HepG2 (cell line): ENCODE results near the gene FUOM. TPM values are rescaled to one million over a fixed set of nuclear protein-coding genes. Genes with fewer than 3 reads are reported as not detected.

Source experiments
- ATAD3A ChIP-seq: sonication (generic); formaldehyde crosslinking; IDR thresholded peaks from 2 replicates; pipeline ENCODE4 v1.4.0; 2020; ENCODE audit warnings: missing genetic modification reagents
- BORCS8-MEF2B ChIP-seq: sonication (generic); formaldehyde crosslinking; IDR thresholded peaks from 2 replicates; pipeline ENCODE4 v1.8.0; 2022; ENCODE audit warnings: mild to moderate bottlenecking, missing genetic modification reagents
- FOXC1 ChIP-seq: sonication (generic); formaldehyde crosslinking; IDR thresholded peaks from 2 replicates; pipeline ENCODE4 v1.8.0; 2022; ENCODE audit warnings: mild to moderate bottlenecking, missing genetic modification reagents, borderline replicate concordance
- HNRNPK ChIP-seq: fragments of 200-400 bp; formaldehyde crosslinking; IDR thresholded peaks from 2 replicates; pipeline ENCODE4 v1.6.1; 2018; ENCODE audit warnings: low read length, low read depth, moderate library complexity, mild to moderate bottlenecking; ENCODE audit not compliant: poor library complexity, severe bottlenecking
- JUN ChIP-seq: sonication (generic); formaldehyde crosslinking; IDR thresholded peaks from 2 replicates; pipeline ENCODE4 v1.4.0; 2020; ENCODE audit warnings: mild to moderate bottlenecking, missing genetic modification reagents
- KLF12 ChIP-seq: sonication (generic); formaldehyde crosslinking; IDR thresholded peaks from 2 replicates; pipeline ENCODE4 v1.4.0; 2020; ENCODE audit warnings: missing genetic modification reagents, borderline replicate concordance
- KMT2A ChIP-seq: sonication (generic); formaldehyde crosslinking; IDR thresholded peaks from 2 replicates; pipeline ENCODE4 v1.4.0; 2020; ENCODE audit warnings: missing genetic modification reagents
- NFKB2 ChIP-seq: sonication (generic); formaldehyde crosslinking; IDR thresholded peaks from 2 replicates; pipeline ENCODE4 v1.4.0; 2020; ENCODE audit warnings: missing genetic modification reagents, borderline replicate concordance
- NPAS2 ChIP-seq: sonication (generic); formaldehyde crosslinking; IDR thresholded peaks from 2 replicates; pipeline ENCODE4 v1.8.0; 2022; ENCODE audit warnings: mild to moderate bottlenecking, missing genetic modification reagents, borderline replicate concordance
- SRY ChIP-seq: sonication (generic); formaldehyde crosslinking; IDR thresholded peaks from 2 replicates; pipeline ENCODE4 v1.8.0; 2022; ENCODE audit warnings: mild to moderate bottlenecking, missing genetic modification reagents
- ZMYM3 ChIP-seq: sonication (generic); formaldehyde crosslinking; IDR thresholded peaks from 2 replicates; pipeline ENCODE4 v1.5.1; 2020; ENCODE audit warnings: mild to moderate bottlenecking, missing genetic modification reagents
- ZNF234 ChIP-seq: sonication (generic); formaldehyde crosslinking; conservative IDR thresholded peaks from 2 replicates; pipeline ENCODE4 v1.5.1; 2020; ENCODE audit warnings: mild to moderate bottlenecking, missing genetic modification reagents
- ZNF501 ChIP-seq: sonication (generic); formaldehyde crosslinking; IDR thresholded peaks from 2 replicates; pipeline ENCODE4 v1.5.1; 2020; ENCODE audit warnings: mild to moderate bottlenecking, moderate library complexity, missing genetic modification reagents
- ZNF766 ChIP-seq: sonication (generic); formaldehyde crosslinking; IDR thresholded peaks from 2 replicates; pipeline ENCODE4 v1.5.0; 2020; ENCODE audit warnings: missing genetic modification reagents, borderline replicate concordance
- polyA plus RNA-seq, 8 experiments: library from polyadenylated mRNA; depleted of rRNA in 3 of 8; stranded (reverse) in 7 of 8; unstranded in 1 of 8; fragments of >200 nt; fragmentation: Illumina TruSeq in 4 of 8; extraction: Trizol in 4 of 8; gene quantifications; 2 replicates each; pipeline versions ENCODE4 v1.2.1 to v1.2.3, GENCODE V29; 2011 to 2016; ENCODE audit warnings: low read depth in 4 of 8, missing spikeins in 1 of 8, mixed read lengths in 1 of 8; ENCODE audit not compliant: insufficient read depth in 1 of 8
- total RNA-seq, 5 experiments: library from RNA; depleted of rRNA; stranded (reverse); fragments of >200 nt; fragmentation: Illumina TruSeq; extraction: Trizol; gene quantifications; 2 replicates each; pipeline ENCODE4 v1.2.3, GENCODE V29; 2016; ENCODE audit warnings: low read depth in 1 of 5
- TF ChIP-seq, protein P1 (sequence below): sonication (generic); formaldehyde crosslinking; IDR thresholded peaks from 2 replicates; pipeline ENCODE4 v1.8.0; 2022; ENCODE audit warnings: mild to moderate bottlenecking, missing genetic modification reagents, borderline replicate concordance
- TF ChIP-seq, protein P2 (sequence below): sonication (generic); formaldehyde crosslinking; IDR thresholded peaks from 2 replicates; pipeline ENCODE4 v1.5.0; 2020; ENCODE audit warnings: mild to moderate bottlenecking, missing genetic modification reagents, borderline replicate concordance
- TF ChIP-seq, protein P3 (sequence below): sonication (generic); formaldehyde crosslinking; IDR thresholded peaks from 2 replicates; pipeline ENCODE4 v1.8.1; 2022; ENCODE audit warnings: low read depth, mild to moderate bottlenecking, missing genetic modification reagents
- TF ChIP-seq, protein P4 (sequence below): sonication (generic); formaldehyde crosslinking; IDR thresholded peaks from 2 replicates; pipeline ENCODE4 v1.8.1; 2023; ENCODE audit warnings: missing genetic modification reagents, mild to moderate bottlenecking, borderline replicate concordance
- TF ChIP-seq, protein P5 (sequence below), 2 experiments: fragments of 450-650 bp in 1 of 2; sonication (generic) in 1 of 2; formaldehyde crosslinking; IDR thresholded peaks; 2 replicates each; pipeline versions ENCODE4 v1.5.0 to v1.8.0; 2020 to 2022; ENCODE audit warnings: mild to moderate bottlenecking in 1 of 2, missing genetic modification reagents in 1 of 2

Gene FUOM
- total and polyA plus RNA-seq, 2 of the 13 experiments (the other 11 are each of a cell fraction or from before 2014, with no cell fraction given) = 27.5 to 60.4 TPM

DNA sequence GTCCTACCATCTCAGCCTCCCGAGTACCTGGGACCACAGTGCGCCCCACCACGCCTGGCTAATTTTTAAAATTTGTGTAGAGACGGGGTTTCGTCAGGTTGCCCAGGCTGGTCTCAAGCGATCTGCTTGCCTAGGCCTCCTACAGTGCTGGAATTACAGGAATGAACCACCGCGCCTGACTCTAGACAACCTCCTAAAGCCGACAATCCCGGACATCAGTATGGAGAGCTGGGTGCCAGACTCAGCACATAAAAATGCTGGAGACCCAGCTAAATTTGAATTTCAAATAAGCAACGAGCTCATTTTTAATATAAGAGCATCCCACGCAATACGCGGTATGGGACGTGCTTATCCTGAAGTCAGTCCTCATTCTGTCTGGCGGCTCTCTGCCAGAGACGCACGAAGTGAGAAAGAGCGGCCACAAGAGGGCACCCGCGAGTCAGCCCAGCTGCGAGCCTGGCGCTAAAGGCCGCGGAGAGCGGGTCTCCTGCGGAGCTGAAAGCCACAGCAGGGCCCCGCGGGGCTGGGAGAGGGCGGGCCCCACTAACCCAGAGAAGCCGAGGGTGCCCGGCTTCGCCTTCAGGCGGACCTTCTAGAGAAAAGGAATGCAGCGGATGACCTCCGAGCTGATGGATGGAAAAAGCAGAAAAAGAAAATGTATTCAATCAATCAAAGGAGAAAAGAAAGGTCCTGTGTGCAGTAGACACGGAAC lies 28.2 kb downstream of the FUOM start (continued):
- TF ChIP-seq, protein P1, sequence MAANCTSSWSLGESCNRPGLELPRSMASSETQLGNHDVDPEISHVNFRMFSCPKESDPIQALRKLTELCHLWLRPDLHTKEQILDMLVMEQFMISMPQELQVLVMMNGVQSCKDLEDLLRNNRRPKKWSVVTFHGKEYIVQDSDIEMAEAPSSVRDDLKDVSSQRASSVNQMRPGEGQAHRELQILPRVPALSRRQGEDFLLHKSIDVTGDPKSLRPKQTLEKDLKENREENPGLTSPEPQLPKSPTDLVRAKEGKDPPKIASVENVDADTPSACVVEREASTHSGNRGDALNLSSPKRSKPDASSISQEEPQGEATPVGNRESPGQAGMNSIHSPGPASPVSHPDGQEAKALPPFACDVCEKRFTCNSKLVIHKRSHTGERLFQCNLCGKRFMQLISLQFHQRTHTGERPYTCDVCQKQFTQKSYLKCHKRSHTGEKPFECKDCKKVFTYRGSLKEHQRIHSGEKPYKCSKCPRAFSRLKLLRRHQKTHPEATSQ (CRISPR knock-in tag) = no peak
- TF ChIP-seq ZNF234 (CRISPR knock-in tag) (no peak), KLF12 (CRISPR knock-in tag) (no peak), BORCS8-MEF2B (CRISPR knock-in tag) (no peak), NPAS2 (CRISPR knock-in tag) (no peak), HNRNPK (no peak), ATAD3A (CRISPR knock-in tag) (no peak), NFKB2 (CRISPR knock-in tag) (peak; percentile 45; the same call in 1 of the 2 replicates), ZMYM3 (no peak), ZNF766 (CRISPR knock-in tag) (no peak), KMT2A (peak; percentile 31; the same call in 1 of the 2 replicates), JUN (CRISPR knock-in tag) (no peak), FOXC1 (CRISPR knock-in tag) (no peak; the same call in 1 of the 2 replicates), ZNF501 (CRISPR knock-in tag) (peak; percentile 53; the same call in 1 of the 2 replicates), SRY (CRISPR knock-in tag) (no peak)
- TF ChIP-seq, protein P2, sequence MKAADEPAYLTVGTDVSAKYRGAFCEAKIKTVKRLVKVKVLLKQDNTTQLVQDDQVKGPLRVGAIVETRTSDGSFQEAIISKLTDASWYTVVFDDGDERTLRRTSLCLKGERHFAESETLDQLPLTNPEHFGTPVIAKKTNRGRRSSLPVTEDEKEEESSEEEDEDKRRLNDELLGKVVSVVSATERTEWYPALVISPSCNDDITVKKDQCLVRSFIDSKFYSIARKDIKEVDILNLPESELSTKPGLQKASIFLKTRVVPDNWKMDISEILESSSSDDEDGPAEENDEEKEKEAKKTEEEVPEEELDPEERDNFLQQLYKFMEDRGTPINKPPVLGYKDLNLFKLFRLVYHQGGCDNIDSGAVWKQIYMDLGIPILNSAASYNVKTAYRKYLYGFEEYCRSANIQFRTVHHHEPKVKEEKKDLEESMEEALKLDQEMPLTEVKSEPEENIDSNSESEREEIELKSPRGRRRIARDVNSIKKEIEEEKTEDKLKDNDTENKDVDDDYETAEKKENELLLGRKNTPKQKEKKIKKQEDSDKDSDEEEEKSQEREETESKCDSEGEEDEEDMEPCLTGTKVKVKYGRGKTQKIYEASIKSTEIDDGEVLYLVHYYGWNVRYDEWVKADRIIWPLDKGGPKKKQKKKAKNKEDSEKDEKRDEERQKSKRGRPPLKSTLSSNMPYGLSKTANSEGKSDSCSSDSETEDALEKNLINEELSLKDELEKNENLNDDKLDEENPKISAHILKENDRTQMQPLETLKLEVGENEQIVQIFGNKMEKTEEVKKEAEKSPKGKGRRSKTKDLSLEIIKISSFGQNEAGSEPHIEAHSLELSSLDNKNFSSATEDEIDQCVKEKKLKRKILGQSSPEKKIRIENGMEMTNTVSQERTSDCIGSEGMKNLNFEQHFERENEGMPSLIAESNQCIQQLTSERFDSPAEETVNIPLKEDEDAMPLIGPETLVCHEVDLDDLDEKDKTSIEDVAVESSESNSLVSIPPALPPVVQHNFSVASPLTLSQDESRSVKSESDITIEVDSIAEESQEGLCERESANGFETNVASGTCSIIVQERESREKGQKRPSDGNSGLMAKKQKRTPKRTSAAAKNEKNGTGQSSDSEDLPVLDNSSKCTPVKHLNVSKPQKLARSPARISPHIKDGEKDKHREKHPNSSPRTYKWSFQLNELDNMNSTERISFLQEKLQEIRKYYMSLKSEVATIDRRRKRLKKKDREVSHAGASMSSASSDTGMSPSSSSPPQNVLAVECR (CRISPR knock-in tag) = no peak; the same call in 1 of the 2 replicates
- TF ChIP-seq, protein P3, sequence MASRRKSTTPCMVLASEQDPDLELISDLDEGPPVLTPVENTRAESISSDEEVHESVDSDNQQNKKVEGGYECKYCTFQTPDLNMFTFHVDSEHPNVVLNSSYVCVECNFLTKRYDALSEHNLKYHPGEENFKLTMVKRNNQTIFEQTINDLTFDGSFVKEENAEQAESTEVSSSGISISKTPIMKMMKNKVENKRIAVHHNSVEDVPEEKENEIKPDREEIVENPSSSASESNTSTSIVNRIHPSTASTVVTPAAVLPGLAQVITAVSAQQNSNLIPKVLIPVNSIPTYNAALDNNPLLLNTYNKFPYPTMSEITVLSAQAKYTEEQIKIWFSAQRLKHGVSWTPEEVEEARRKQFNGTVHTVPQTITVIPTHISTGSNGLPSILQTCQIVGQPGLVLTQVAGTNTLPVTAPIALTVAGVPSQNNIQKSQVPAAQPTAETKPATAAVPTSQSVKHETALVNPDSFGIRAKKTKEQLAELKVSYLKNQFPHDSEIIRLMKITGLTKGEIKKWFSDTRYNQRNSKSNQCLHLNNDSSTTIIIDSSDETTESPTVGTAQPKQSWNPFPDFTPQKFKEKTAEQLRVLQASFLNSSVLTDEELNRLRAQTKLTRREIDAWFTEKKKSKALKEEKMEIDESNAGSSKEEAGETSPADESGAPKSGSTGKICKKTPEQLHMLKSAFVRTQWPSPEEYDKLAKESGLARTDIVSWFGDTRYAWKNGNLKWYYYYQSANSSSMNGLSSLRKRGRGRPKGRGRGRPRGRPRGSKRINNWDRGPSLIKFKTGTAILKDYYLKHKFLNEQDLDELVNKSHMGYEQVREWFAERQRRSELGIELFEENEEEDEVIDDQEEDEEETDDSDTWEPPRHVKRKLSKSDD = no peak
- TF ChIP-seq, protein P4, sequence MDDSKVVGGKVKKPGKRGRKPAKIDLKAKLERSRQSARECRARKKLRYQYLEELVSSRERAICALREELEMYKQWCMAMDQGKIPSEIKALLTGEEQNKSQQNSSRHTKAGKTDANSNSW (CRISPR knock-in tag) = no peak
- TF ChIP-seq, protein P5, sequence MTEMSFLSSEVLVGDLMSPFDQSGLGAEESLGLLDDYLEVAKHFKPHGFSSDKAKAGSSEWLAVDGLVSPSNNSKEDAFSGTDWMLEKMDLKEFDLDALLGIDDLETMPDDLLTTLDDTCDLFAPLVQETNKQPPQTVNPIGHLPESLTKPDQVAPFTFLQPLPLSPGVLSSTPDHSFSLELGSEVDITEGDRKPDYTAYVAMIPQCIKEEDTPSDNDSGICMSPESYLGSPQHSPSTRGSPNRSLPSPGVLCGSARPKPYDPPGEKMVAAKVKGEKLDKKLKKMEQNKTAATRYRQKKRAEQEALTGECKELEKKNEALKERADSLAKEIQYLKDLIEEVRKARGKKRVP (CRISPR knock-in tag; IDR thresholded peaks at IDR 0.05) = no peak
